Measurements from ENCODE around the gene SAMD9L.

SAMD9L gene

GRCh38 chr7:93148144-93148543, at the start of gene SAMD9L:
Gene SAMD9L (minus strand): TSS chr7:93148385. CDS start chr7:93135971, 12,414 bp downstream.
- TF ChIP-seq ZNF70 (CRISPR knock-in tag; IDR thresholded peaks at IDR 0.05) (no peak), TSHZ2 (CRISPR knock-in tag; IDR thresholded peaks at IDR 0.05) (no peak), RARB (CRISPR knock-in tag; IDR thresholded peaks at IDR 0.05) (no peak), BACH2 (CRISPR knock-in tag; IDR thresholded peaks at IDR 0.05; ENCODE audit: borderline replicate concordance) (no peak), PATZ1 (CRISPR knock-in tag; IDR thresholded peaks at IDR 0.05; ENCODE audit: borderline replicate concordance) (no peak), OSR1 (CRISPR knock-in tag; IDR thresholded peaks at IDR 0.05) (no peak), PPARA (CRISPR knock-in tag; IDR thresholded peaks at IDR 0.05; ENCODE audit: borderline replicate concordance) (no peak), SNAI2 (CRISPR knock-in tag; IDR thresholded peaks at IDR 0.05) (no peak), ARNTL (CRISPR knock-in tag; IDR thresholded peaks at IDR 0.05; ENCODE audit: borderline replicate concordance, low read depth) (no peak), GLIS3 (CRISPR knock-in tag; IDR thresholded peaks at IDR 0.05) (no peak), POU6F1 (CRISPR knock-in tag; IDR thresholded peaks at IDR 0.05; ENCODE audit: borderline replicate concordance, low read depth) (no peak), TOX (CRISPR knock-in tag; IDR thresholded peaks at IDR 0.05; ENCODE audit: borderline replicate concordance) (no peak), ZC3H10 (CRISPR knock-in tag; IDR thresholded peaks at IDR 0.05) (no peak), ISL1 (CRISPR knock-in tag; IDR thresholded peaks at IDR 0.05) (no peak), TCF4 (CRISPR knock-in tag; IDR thresholded peaks at IDR 0.05; ENCODE audit: borderline replicate concordance) (no peak), CSDC2 (CRISPR knock-in tag; IDR thresholded peaks at IDR 0.05) (no peak), ESRRG (CRISPR knock-in tag; IDR thresholded peaks at IDR 0.05) (no peak), CSRNP3 (CRISPR knock-in tag; IDR thresholded peaks at IDR 0.05) (no peak), ZNF8 (CRISPR knock-in tag; IDR thresholded peaks at IDR 0.05) (no peak)
- ATAC-seq, result peak; percentile 59

- TF ChIP-seq CREB5 (CRISPR knock-in tag; IDR thresholded peaks at IDR 0.05; ENCODE audit: low read depth), result no peak
- no peak for TF ChIP-seq ZNF565 (CRISPR knock-in tag; conservative IDR thresholded peaks at IDR 0.05; ENCODE audit: low read depth)
- TF ChIP-seq TCF4 (CRISPR knock-in tag; IDR thresholded peaks at IDR 0.05; ENCODE audit: borderline replicate concordance), result no peak
- TF ChIP-seq POU6F1 (CRISPR knock-in tag; IDR thresholded peaks at IDR 0.05; ENCODE audit: borderline replicate concordance, low read depth), result no peak
- TF ChIP-seq ZC3H10 (CRISPR knock-in tag; IDR thresholded peaks at IDR 0.05), result no peak
- no peak for TF ChIP-seq ESRRG (CRISPR knock-in tag; IDR thresholded peaks at IDR 0.05)
- no peak for TF ChIP-seq TSHZ2 (CRISPR knock-in tag; IDR thresholded peaks at IDR 0.05)
- TF ChIP-seq BACH2 (CRISPR knock-in tag; IDR thresholded peaks at IDR 0.05; ENCODE audit: borderline replicate concordance), result no peak
- TF ChIP-seq CSRNP3 (CRISPR knock-in tag; IDR thresholded peaks at IDR 0.05), result no peak
- no peak for TF ChIP-seq SNAI2 (CRISPR knock-in tag; IDR thresholded peaks at IDR 0.05)
- no peak for TF ChIP-seq GLIS3 (CRISPR knock-in tag; IDR thresholded peaks at IDR 0.05)
- no peak for TF ChIP-seq RARB (CRISPR knock-in tag; IDR thresholded peaks at IDR 0.05)
- ATAC-seq, result no peak
Measured at GRCh38 chr7:93196336-93196735, 48.2 kb upstream of the SAMD9L start.
